Measurements from ENCODE around the gene ZNF292. TPM values are rescaled to one million over a fixed set of nuclear protein-coding genes. Genes with fewer than 3 reads are reported as not detected.
"Not testable (repeated sequence)": the region's sequence is repeated elsewhere in the genome, so short reads cannot be mapped to it uniquely, and the experiment has no call there.

ZNF292 gene
- total RNA-seq, 1 donor from 2014 or later = 124 TPM

DNA sequence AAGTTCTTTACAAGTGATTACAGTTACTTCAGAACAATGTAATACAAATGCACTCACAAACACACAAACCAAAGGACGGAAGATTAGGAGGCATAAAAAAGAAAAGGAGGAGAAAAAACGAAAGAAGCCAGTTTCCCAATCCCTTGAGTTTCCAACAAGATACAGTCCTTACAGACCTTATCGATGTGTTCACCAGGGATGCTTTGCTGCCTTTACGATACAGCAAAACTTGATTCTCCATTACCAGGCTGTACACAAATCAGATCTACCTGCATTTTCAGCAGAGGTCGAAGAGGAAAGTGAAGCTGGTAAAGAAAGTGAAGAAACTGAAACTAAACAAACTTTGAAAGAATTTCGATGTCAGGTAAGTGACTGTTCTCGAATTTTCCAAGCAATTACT is 104.4 kb downstream of the ZNF292 start:
- DNase-seq (ENCODE audit: low spot score in 2 of 2) = no peak
- no peak for FAIRE-seq

DNA sequence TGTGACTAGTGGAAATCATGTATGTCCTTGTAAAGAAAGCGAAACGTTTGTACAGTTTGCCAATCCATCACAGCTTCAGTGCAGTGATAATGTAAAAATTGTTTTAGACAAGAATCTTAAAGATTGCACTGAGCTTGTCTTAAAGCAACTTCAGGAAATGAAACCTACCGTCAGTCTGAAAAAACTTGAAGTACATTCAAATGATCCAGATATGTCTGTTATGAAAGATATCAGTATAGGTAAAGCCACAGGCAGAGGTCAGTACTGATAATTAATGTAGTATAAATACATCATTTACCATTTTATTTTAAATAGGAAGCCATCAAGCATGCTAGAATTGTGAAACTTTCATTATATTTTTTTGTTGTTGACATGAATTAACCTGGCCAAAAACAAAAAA is 106.2 kb downstream of the ZNF292 start:
- FAIRE-seq = no peak
- no peak for DNase-seq (ENCODE audit: low spot score in 2 of 2)

DNA sequence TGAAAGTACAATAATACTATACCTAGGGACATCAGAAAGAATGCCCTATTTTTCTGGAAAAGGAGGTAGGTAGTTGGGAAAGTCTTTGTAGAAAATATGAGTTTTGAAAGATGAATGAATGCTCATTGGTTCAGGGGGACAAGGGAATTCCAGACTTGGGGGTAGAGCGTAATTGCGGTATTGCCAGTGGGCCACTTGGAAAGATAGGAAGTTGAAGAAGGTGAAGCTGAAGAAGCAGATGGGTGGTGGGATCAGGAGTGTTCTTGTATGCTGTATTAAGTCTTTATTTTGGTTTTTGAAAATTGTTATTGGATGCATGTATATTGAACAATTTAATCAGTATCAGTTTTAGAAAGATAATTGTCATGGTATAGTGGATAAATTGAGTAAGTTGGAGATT is 109.1 kb downstream of the ZNF292 start:
- no peak for DNase-seq (ENCODE audit: low spot score in 2 of 2)
- FAIRE-seq = no peak

DNA sequence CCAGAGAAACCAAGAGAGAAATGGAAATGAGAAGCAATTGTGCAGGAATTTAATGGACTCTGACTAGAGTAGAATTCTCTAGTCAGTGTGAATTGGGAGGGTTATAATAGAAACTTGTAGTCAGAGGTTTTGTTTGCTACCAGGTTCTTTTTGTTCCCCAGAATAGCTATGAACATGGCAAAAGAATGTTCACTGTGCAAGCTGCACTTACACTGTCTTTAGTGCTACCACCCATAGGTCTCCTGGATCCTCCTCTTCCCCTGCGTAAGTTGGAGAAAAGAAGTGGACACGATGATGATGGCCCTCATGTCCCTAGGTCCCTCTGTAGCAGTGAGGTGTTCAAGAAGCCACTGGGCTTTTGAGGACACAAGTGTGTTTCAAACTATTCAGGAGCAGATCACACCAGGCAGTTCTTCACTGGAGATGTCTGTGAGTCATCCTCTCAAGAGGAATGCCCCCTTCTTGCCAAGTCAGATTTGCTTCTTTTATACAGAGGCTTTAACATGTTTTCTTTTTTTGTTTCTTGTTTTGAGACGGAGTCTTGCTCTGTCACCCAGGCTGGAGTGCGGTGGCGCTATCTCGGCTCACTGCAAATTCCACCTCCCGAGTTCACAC is 119.4 kb downstream of the ZNF292 start:
- FAIRE-seq (no peak), DNase-seq (ENCODE audit: low spot score in 2 of 2) (peak in 1 of 2 donors; percentile 8)

DNA sequence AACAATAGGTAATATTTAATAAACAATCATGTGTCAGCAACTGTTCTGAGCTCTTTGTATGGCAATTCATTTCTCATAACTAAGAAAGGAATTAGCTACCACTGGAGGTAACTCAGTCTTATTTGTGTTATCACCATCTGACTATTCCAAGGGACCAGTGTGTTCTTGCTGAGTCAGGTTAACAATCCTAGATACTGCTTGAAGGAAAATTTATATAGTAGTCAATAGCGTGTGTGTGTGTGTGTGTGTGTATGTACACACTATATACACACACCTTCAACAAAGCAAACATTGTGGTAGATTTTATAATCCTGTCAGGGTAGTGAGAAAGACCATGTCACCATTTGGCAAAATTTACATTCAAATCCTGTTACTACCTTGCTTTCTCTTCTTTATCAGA is 121.3 kb downstream of the ZNF292 start:
- DNase-seq (ENCODE audit: low spot score in 2 of 2) (no peak), FAIRE-seq (no peak)

DNA sequence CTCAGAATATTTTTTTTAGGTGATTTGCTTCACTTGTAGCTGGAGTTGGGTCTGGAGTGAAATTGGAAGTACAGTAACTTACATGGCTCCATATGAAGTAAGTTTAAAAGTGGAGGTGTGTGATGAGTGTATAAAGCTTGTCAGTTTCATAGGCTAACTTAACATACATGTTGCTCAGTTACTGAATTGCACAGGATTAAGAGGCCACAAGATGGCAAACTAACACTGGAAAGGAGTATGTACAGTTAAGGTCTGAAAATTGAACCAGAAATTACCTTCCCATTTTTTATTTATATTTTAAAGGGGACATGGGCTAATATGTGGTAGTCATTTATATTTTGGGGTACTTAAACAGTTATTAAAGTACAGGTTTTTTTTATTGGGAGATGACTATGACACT is 121.8 kb downstream of the ZNF292 start:
- DNase-seq (ENCODE audit: low spot score in 2 of 2) = no peak
- no peak for FAIRE-seq

DNA sequence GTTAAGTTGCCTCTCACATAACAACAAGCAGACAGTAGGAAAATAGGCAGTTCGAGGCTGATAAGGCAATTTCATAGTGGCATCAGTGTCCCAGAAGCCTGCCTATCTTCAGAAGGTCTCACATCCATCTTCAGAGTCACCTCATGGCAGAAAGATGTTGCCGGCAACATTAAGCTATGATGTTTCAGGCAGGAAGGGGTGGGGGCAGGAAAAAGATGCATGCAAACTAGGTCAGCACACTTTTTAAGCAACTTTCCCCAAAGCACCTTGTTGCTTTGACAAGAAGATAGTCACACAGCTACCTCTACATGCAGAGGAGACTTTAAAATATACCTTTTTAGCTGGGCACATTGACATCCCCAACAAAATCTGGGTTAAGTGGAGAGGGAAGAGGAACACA is 123.8 kb downstream of the ZNF292 start:
- no peak for FAIRE-seq
- DNase-seq (ENCODE audit: low spot score in 2 of 2) = no peak

DNA sequence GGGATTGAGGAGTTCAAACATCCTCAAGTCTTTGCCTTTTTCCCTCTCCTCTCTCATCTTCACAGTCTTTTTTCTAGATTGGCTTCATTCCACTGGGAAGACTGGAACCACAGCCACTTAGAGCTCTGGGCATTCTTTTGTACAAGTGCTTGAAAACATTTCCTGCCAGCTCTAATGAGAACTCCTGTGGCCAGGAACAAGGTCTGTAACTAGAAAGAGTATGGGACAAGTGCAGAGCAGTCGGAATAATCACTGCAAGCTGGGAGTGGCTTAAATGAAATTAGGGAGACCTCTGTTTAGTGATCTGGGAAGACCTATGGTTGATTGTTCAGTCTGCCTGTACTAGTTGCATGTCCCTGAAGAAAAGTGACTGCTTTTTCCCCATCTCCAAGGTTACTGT is 126.1 kb downstream of the ZNF292 start:
- no peak for FAIRE-seq
- DNase-seq (ENCODE audit: low spot score in 2 of 2) = no peak

DNA sequence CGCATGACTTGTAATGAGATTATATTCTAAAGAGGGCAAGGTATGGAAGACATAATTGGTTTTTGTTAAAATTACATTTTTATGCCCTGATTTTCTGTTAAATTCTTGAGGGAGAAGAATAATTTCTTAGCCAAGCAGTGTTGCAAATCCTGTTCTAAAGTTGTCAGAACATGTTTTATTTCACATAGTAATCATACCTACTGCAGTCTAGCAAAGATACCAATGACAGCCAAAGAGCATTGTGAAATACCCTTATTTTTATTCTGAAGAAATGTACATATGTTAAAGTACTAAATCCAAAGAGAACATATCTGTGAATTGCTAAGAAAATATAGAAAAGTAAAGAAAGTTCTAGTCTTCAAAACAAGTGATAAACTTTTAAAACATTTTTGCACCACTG is 127.4 kb downstream of the ZNF292 start:
- FAIRE-seq (no peak), DNase-seq (ENCODE audit: low spot score in 2 of 2) (no peak)

DNA sequence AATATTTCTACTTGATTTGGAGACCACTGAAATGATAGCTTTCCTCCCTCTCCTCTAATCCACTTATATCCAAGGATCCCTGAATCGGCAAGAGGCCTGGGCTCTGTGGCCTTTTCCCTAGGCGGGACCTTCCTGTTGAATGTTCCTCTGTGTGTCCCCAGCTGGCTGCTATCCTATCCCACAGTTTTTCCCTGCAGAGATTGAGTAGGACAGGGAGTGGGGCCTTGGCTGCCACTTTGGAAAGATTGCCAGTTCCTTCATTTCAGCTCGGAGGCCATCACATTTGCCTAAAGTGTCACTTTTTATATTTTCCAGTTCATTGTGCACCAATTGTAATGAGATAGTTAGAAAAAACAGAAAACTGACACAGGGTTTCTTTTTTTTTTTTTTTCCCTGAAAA is 128.1 kb downstream of the ZNF292 start:
- no peak for DNase-seq (ENCODE audit: low spot score in 2 of 2)
- FAIRE-seq = no peak

DNA sequence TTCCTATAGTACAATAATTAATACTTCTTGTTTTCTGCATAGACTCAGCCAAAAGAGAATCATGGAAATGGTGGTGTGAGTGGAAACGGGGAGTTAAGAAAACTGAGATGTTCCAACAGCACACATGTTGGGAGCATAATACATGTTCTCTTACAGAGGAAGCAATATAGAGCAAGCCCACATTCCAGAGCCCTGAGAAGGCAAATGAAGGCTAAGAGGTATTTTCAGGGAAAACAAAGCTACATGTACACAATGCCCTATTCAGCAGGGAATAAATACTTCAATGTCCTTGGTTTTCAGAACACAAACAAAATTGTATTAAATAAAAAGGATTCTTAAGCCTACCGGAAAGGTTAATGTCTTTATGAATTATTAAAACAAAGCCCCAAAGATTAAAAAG is 131.9 kb downstream of the ZNF292 start:
- DNase-seq (ENCODE audit: low spot score in 2 of 2) = no peak
- no peak for FAIRE-seq

DNA sequence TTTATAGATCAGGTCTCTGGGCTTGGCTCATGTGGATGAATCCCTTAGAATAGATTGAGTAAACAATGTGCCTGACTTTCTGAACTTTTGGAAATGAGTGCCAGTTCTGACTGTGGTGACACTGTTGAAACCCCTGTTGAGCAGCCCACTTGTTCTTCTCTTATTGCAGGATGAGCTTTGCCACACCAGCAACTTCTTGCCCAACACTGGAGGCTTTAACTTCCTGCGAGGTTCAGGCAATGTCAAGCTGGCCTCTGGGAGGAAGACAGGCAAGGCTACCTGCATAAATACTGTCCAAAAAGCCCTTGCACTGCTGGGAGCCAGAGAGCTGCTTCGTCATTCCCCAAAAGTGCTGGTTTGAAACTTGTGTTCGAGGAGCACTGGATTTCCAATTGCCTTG is 134.2 kb downstream of the ZNF292 start:
- DNase-seq (ENCODE audit: low spot score in 2 of 2) (no peak), FAIRE-seq (no peak)

DNA sequence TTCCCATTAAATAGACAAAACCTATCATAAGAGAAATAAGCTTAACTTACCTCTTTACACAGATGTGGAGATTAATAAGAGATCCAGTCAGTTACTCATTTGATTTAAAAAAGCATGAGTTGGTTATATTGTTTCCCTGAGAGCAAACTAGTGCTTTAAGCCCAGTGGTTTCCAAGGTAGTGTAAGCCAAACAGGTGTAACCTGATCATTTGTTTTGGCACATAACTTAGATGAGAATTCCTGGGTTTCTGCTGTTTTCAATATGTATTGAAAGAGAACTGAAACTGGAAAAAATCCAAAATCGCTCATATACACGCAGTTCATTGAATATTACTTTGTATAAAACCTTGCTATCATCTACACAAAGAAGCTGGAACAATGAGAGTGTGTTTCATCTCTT is 136.5 kb downstream of the ZNF292 start:
- no peak for DNase-seq (ENCODE audit: low spot score in 2 of 2)
- no peak for FAIRE-seq

DNA sequence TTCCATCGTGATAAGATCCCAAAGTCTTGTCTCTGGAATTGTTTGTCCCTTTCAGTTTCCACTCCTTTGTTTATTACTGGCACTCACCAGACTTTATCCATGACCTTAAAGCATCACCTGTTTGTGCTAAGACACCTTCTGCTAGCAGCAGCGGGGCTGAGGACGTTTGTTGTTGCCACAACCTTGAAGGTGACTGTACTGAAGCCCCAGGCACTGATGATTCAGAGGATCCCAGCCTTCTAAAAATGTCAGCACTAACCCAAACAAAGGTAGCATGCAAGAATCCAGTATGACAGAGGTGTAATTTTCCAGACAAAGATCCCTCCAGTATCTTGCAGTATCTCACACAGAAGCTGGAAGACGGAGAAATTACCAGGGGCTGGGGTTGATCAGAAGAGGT is 138.2 kb downstream of the ZNF292 start:
- no peak for FAIRE-seq

DNA sequence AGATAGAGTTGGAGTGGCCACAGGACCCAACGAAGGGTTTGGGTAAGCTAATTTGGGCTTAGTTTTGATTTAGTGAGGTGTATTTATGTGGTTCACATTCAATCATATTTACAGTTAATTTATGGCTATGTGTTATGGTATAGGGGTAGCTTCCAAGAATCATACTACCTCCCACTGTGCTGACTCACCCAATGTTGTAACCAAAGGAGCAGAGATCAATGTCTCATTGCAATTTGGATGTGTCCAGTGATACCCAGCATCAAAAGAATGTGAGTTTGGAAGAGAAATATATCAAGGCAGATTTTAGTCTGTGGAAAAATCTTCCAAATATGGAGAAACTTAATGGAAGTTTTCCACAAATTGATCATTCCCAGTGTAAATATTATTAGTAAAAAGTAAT is 141.8 kb downstream of the ZNF292 start:
- FAIRE-seq (no peak), DNase-seq (ENCODE audit: low spot score in 2 of 2) (no peak)

More for the DNA sequence above, 138.2 kb downstream of the ZNF292 start:
- no peak for DNase-seq (ENCODE audit: low spot score in 2 of 2)

DNA sequence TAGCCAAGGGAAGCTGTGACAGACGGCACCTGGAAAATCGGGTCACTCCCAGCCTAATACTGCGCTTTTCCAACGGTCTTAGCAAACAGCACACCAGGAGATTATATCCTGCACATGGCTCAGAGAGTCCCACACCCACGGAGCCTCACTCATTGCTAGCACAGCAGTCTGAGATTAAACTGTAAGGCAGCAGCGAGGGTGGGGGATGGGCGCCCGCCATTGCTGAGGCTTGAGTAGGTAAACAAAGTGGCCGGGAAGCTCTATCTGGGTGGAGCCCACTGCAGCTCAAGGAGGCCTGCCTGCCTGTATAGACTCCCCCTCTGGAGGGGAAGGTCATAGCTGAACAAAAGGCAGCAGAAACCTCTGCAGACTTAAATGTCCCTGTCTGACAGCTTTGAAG is 145.9 kb downstream of the ZNF292 start:
- not testable (repeated sequence) for FAIRE-seq; DNase-seq (ENCODE audit: low spot score in 2 of 2)

DNA sequence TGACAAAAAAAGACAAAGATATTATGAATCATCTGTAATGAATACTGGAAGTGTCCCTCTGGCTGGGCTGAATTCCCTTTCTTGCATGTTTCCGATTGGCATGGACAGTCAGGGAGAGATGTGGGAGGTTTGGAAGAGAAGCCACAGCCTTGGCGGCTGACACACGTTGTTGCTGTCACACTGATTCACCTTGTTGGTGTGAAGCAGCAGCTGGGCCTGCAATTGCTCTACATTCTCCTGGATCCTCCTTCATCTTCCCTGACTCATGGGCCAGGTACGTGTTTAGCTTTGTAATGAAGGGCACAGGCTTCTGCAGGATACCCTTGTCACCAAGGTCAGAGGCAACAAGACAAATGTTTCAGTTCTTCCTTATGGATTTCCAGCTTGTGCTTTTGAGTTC is 153.6 kb downstream of the ZNF292 start:
- DNase-seq (ENCODE audit: low spot score in 2 of 2) = no peak
- FAIRE-seq = no peak

DNA sequence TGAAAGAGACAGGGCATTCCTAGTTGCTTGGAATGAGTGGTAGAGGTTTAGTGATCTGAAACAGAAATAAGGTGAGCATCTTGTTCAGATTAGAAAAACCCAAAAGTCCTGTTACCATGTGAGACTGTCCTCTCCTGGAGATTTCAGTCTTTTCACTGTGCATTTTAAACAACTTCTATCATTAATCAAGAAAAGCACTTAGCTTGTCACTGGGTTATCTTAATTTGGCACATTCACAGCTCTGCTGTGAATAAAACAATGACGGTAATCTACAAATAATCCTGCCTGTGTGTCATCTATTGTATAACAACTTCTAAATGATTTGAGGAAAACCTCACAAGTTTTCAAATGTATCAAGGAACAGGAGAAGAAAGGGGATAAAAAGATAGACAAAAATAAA is 157.5 kb downstream of the ZNF292 start:
- FAIRE-seq = no peak

More for the DNA sequence above, 157.5 kb downstream of the ZNF292 start:
- no peak for DNase-seq (ENCODE audit: low spot score in 2 of 2)

Other genes starting within 250 kb of the ZNF292 start
- under 0.01 TPM for gene HTR1E, start 218.0 kb upstream of the ZNF292 start, total RNA-seq
- gene CGA, start 60.5 kb upstream of the ZNF292 start, total RNA-seq = not detected
- 29.8 TPM for gene SMIM8, start 167.0 kb downstream of the ZNF292 start, total RNA-seq
- gene GJB7, start 173.7 kb downstream of the ZNF292 start, total RNA-seq = not detected
- gene C6orf163, start 189.2 kb downstream of the ZNF292 start, total RNA-seq = 4.9 TPM

Data from frontal cortex (tissue), 4 donors.